GM18505 (cell line): ENCODE measurements around the gene ZNF444.
"Not testable (repeated sequence)": the region's sequence is repeated elsewhere in the genome, so short reads cannot be mapped to it uniquely, and the experiment has no call there.

Experiments
- ATAC-seq: cut with Tn5 transposase; IDR thresholded peaks from one replicate; pipeline ENCODE4 v1.9.1; 2021; ENCODE audit not compliant: unreplicated experiment
- POLR2A ChIP-seq: IDR thresholded peaks from 4 replicates; pipeline ENCODE4 v1.6.1; 2011; ENCODE audit warnings: borderline replicate concordance; ENCODE audit not compliant: insufficient read depth, insufficient read length; ENCODE audit errors: extremely low read depth

ZNF444 gene

DNA sequence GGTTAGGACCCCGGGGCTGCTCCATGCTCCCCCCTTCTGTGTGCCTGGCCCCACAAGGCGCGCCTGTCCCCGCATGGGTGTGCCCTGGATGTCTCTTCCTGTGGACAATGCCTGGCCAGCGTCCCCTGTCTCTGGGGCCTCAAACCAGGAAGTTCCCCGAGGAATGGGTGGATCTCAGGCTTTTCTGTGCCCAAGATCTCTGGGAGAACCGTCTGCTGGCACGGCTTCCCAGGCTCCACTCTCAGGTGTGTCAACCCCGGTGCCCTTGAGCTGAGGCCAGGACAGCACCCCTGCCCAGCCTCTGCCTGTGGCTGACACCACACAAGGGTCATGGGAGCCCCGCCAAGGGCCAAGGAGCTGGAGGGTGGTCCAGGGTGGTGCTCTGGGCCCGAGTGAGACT lies 15.7 kb downstream of the ZNF444 start:
- ATAC-seq = no peak
- no peak for TF ChIP-seq POLR2A

DNA sequence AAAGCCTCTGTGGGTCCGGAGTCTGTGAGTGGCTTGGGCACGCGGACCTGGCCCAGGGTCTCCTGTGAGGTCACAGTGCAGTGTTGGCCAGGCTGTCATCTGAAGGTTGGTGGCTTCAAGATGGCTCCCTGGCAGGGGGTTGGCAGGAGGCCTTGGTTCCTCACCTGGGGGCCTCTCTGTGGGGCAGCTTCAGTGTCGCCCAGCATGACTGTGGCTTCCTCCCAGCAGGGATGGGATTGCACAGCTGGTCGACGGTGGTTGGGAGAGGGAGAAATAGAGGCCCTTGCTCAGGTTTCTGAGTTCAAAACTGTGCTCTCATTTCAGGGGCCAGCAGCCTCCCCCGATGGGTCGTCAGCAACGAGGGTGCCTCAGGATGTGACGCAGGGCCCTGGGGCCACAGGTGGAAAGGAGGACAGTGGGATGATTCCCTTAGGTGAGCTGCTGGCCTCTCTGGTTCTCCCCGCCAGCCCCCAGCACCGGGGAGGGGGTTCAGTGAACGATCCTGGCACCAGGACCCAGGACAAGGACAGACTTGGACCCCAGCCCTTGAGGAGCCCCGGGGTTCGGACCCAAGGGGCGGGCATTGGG lies 17.2 kb downstream of the ZNF444 start:
- ATAC-seq = no peak
- TF ChIP-seq POLR2A = no peak

DNA sequence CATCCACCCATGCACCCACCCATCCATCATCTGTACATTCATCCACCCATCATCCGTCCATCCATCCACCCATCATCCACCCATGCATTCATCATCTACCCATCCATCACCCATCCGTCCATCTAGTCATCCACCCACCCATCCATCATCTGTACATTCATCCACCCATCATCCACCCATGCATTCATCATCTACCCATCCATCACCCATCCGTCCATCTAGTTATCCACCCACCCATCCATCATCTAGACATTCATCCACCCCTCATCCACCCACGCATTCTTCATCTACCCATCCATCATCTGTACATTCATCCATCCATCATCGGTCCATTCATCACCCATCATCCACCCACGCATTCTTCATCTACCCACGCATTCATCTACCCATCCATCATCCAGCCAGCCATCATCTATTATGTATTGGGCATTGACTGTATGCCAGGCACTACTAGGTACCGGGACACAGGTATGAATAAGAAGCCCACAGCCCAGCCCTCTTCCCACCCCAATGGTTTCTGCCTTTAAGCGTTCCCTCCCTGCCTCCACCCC lies 18.0 kb downstream of the ZNF444 start:
- no peak for TF ChIP-seq POLR2A
- no peak for ATAC-seq

DNA sequence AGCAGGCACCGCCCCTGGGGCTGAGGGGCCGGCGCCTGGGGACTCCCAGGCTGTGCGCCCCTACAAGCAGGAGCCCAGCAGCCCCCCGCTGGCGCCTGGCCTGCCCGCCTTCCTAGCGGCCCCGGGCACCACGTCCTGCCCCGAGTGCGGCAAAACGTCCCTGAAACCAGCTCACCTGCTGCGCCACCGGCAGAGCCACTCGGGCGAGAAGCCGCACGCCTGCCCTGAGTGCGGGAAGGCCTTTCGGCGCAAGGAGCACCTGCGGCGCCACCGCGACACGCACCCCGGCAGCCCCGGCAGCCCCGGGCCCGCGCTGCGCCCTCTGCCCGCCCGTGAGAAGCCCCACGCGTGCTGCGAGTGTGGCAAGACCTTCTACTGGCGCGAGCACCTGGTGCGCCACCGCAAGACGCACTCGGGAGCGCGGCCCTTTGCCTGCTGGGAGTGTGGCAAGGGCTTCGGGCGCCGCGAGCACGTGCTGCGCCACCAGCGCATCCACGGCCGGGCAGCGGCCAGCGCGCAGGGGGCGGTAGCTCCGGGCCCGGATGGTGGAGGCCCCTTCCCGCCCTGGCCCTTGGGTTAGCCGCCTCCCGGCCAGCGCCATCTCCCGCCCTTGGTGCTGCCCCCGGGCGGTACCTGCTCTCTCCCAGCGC lies 18.7 kb downstream of the ZNF444 start:
- ATAC-seq = no peak
- no peak for TF ChIP-seq POLR2A

DNA sequence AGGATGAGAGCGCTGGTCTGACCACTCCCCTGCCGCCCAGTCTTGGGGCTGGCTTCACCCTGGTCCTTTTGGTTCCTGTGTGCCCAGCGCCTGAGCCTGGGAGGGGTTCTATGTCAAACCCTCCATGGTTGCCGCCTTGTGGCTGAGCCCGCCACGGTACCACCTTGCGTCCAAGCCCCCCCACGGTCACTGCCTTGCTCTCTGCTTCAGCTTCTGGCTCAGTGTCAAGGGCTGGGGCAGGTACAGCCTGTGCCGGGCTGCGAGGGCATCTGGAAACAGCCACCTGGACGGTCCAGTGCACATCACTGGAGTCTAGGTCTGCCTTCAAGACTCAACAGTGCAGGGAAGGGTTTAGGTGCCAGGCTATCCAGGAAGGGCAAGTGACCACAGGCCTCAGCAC lies 20.4 kb downstream of the ZNF444 start:
- ATAC-seq = no peak
- no peak for TF ChIP-seq POLR2A

DNA sequence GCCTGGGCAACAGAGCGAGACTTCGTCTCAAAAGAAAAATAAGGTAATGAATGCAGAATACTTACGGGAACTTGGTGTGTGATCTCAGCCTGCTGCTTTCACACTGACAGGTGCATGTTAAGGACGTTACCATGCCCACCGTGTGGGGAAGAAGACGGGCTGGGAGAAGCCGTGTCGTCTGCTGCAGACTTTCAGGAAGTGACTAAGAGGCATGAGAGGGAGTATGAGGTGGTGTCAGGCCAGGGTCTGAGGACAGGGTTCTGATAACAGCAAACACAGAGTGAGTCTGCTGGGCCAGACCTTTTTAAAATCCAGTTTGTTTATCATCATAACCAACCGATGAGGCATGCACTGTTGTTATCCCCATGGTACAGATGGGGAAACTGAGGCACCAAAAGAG lies 21.2 kb downstream of the ZNF444 start:
- no peak for TF ChIP-seq POLR2A
- no peak for ATAC-seq

DNA sequence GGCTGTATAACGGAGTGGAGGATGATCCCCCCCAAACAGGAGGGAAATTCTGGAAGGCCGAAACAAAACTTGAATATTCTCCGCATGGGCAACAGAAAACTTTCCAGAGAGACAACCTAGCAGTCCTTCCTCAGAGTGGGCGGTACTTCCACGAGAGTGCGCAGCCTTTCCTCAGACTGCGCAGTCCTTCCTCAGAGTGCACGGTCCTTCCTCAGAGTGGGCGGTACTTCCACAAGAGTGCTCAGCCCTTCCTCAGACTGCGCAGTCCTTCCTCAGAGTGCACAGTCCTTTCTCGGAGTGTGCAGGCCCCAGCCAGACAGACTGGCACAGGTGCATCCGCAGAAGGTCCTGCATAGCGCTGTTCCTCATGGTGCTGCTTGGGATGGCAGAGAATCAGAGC lies 22.0 kb downstream of the ZNF444 start:
- no peak for TF ChIP-seq POLR2A
- ATAC-seq = no peak

DNA sequence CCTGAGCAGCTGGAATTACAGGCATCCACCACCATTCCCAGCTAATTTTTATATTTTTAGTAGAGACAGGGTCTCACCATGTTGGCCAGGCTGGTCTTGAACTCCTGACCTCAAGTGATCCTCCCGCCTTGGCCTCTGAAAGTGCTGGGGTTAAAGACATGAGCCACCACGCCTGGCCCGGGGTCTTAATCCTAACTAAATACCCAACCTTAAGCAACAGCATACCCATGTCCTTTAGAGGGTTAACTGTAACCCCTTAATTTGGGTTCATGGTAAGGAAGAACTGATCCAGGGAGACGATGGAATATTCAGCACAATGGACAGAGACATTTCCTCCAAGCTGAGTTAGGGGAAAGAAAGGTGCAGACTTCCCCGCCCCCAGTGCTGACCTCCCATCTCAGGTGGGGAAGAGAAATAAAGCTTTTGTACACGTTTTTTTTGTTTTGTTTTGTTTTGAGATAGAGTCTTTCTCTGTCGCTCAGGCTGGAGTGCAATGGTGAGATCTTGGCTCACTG lies 26.0 kb downstream of the ZNF444 start:
- no peak for ATAC-seq
- TF ChIP-seq POLR2A = no peak

DNA sequence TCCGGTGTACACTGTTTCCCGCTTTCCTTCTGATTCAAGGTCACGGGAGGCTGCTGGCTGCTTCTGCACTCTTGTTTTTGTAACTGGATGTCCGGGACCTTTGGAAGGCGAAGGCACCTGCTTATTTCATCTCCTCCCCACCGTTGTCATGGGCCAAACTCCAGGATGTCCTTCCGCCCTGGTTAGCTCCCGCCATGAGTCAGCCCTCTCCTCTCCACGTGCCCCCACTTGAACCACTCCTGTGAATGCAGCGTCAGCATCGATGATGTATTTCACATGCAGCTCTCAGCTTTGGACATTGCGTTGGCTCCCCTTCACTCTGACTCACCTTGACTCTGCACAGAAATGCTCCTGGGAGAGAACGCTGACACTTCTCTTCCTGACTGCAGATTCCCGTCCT lies 29.2 kb downstream of the ZNF444 start:
- no peak for ATAC-seq

DNA sequence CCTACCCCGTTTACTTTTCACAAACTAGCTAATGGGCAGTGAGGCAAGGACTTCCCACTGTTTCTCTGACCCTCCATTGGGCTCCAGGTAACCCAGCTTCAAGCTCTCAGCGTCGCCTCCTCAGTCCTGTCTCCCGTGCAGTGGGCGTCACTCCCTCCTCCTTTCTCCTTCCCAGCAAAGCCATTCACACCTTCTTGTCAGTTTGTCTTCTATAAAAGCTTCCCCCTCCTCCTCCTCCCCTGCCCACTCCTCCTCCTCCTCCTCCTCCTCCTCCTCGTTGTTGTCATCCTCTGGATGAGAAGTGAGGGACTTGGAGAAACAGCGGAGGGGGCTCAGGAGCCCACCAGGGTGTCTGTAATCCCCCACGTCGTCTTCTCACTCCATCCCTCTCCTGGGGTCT lies 33.0 kb downstream of the ZNF444 start:
- TF ChIP-seq POLR2A = no peak
- ATAC-seq = no peak

More for the DNA sequence above, 29.2 kb downstream of the ZNF444 start:
- no peak for TF ChIP-seq POLR2A

DNA sequence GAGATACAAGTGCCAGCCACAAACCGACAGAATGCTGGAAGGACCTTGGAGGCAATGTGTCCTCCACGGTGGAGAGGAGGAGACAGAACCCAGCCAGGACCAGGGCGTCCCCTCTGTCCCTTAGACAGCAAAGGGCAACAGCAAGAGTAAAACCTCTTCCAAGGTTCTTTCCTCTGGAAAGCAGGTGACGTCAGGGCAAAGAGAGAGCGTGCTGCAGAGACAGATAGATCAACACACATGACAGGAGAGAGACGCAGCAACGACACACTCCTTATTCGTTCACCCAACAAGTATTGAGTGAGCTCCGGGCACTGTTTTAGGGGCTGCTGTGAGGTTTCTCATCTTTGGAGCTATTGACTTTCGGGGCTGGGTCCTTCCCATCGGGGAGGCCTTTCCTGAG lies 33.5 kb downstream of the ZNF444 start:
- no peak for ATAC-seq

DNA sequence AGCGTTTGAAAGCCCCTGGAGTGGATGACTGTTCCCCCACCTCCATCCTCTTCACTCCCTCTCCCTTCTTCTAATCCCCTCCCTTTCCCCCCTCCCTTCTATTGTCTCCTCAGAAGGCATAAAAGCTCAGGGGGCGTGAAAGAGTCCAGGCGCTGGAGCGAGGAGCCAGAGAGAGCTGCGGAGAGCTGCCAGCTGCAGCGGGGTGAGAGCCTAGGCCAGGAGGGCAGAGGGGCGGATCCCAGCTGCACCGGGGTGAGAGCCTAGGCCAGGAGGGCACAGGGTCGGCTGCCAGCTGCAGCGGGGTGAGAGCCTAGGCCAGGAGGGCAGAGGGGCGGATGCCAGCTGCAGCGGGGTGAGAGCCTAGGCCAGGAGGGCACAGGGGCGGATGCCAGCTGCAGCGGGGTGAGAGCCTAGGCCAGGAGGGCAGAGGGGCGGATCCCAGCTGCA lies 34.8 kb downstream of the ZNF444 start, which contains the start of gene GALP:
Gene GALP, plus strand, starts transcription at position 148 of the 447 bp plus-strand sequence. CDS start 1,101 bp downstream, outside the sequence.
- not testable (repeated sequence) for ATAC-seq

More for the DNA sequence above, 33.5 kb downstream of the ZNF444 start:
- no peak for TF ChIP-seq POLR2A

DNA sequence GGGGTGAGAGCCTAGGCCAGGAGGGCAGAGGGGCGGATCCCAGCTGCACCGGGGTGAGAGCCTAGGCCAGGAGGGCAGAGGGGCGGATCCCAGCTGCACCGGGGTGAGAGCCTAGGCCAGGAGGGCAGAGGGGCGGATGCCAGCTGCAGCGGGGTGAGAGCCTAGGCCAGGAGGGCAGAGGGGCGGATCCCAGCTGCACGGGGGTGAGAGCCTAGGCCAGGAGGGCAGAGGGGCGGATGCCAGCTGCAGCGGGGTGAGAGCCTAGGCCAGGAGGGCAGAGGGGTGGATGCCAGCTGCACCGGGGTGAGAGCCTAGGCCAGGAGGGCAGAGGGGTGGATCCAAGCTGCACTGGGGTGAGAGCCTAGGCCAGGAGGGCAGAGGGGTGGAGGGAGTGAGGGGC lies 35.2 kb downstream of the ZNF444 start:
- ATAC-seq = not testable (repeated sequence)

DNA sequence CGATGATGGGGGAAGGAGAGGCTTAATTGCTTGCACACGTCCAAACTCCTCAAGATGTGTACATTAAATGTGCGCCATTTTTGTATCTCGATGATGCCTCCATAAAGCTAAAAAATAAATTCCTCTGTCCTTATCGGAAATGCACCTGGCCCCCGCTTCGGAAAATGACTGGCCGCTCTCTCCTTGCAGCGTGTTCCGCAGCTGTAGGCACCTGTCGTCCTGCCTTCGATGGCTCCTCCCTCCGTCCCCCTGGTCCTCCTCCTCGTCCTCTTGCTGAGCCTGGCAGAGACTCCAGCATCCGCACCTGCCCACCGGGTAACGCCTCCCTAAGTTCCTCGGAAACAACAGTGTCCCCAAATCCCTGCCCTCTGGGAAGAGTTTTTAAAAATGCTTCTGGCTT lies 35.8 kb downstream of the ZNF444 start:
- no peak for ATAC-seq
- no peak for TF ChIP-seq POLR2A
